PC-9 (cell line): ENCODE data around the gene YPEL4. TPM values are rescaled to one million over a fixed set of nuclear protein-coding genes. Genes with fewer than 3 reads are reported as not detected.

Experiments used
- BruUV-seq: library from RNA; stranded (reverse); fragments of 400-500 nt; replicated peaks from 2 replicates; lab custom pipeline; 2021; lab: Mats Ljungman, UMichigan
- CTCF ChIA-PET: fragments of 300-600 bp; sonication (Branson Sonifier 250); formaldehyde crosslinking; loops from one replicate; lab custom pipeline; 2022; ENCODE audit warnings: antibody characterized with exemption; lab: Charles Lee
- POLR2A ChIA-PET: fragments of 300-600 bp; sonication (Branson Sonifier 250); formaldehyde crosslinking; loops from one replicate; lab custom pipeline; 2022; ENCODE audit warnings: antibody characterized with exemption; ENCODE audit not compliant: unreplicated experiment; lab: Charles Lee
- DNase-seq, 2 experiments: peaks; one replicate each; pipeline versions ENCODE4 v3.0.0 to v3.0.0-alpha.2; 2015 to 2022; ENCODE audit warnings: mixed read lengths in 1 of 2
- H2AFZ ChIP-seq: fragments of 200-600 bp; sonication (generic); 2 replicates; pipeline ENCODE4 v1.8.1; 2017; ENCODE audit warnings: antibody characterized with exemption
- H3F3A ChIP-seq: fragments of 200-600 bp; sonication (generic); 2 replicates; pipeline ENCODE4 v1.8.1; 2017; ENCODE audit warnings: antibody characterized with exemption, mild to moderate bottlenecking, low read depth; ENCODE audit not compliant: insufficient read depth
- H3K27ac ChIP-seq: fragments of 200-600 bp; sonication (generic); 2 replicates; pipeline ENCODE4 v1.6.1; 2016; ENCODE audit warnings: mixed run types
- H3K27me3 ChIP-seq: fragments of 200-600 bp; sonication (generic); 2 replicates; pipeline ENCODE4 v1.6.1; 2016; ENCODE audit warnings: low read depth, mixed run types; ENCODE audit not compliant: insufficient read depth
- H3K36me3 ChIP-seq: fragments of 200-600 bp; sonication (generic); 2 replicates; pipeline ENCODE4 v1.6.1; 2016; ENCODE audit warnings: low read depth, mixed run types
- H3K4me1 ChIP-seq: fragments of 200-600 bp; sonication (generic); replicated peaks from 2 replicates; pipeline ENCODE4 v1.6.1; 2016; ENCODE audit warnings: mixed run types; ENCODE audit not compliant: insufficient read depth
- H3K4me2 ChIP-seq: fragments of 200-600 bp; sonication (generic); 2 replicates; pipeline ENCODE4 v1.6.1; 2017; ENCODE audit warnings: mixed run types
- H3K4me3 ChIP-seq: fragments of 200-600 bp; sonication (generic); 2 replicates; pipeline ENCODE4 v1.6.1; 2016; ENCODE audit warnings: mixed run types
- H3K79me2 ChIP-seq: fragments of 200-600 bp; sonication (generic); 2 replicates; pipeline ENCODE4 v1.6.1; 2017; ENCODE audit warnings: low read depth, mixed run types
- H3K9me2 ChIP-seq: fragments of 200-600 bp; sonication (generic); 2 replicates; pipeline ENCODE4 v1.8.1; 2017; ENCODE audit warnings: mild to moderate bottlenecking; ENCODE audit not compliant: insufficient read depth
- H3K9me3 ChIP-seq: fragments of 200-600 bp; sonication (generic); 2 replicates; pipeline ENCODE4 v1.8.1; 2016; ENCODE audit warnings: low read depth; ENCODE audit not compliant: insufficient read depth
- H4K20me1 ChIP-seq: fragments of 200-600 bp; sonication (generic); 2 replicates; pipeline ENCODE4 v1.8.1; 2017; ENCODE audit not compliant: insufficient read depth
- CTCF ChIP-seq: fragments of 200-600 bp; sonication (generic); conservative IDR thresholded peaks from 2 replicates; pipeline ENCODE4 v1.6.1; 2017; ENCODE audit warnings: mixed run types, antibody characterized with exemption, mild to moderate bottlenecking, moderate library complexity
- EZH2 ChIP-seq: fragments of 200-600 bp; sonication (generic); IDR thresholded peaks from 2 replicates; pipeline ENCODE4 v1.8.0; 2017; ENCODE audit warnings: antibody characterized with exemption, low read depth
- intact Hi-C: fragments of 100-400 bp; cut with micrococcal nuclease; formaldehyde crosslinking; loops from one replicate; pipeline ENCODE4 v1.10.0; 2022; ENCODE audit not compliant: unreplicated experiment
- total RNA-seq: library from RNA; stranded (reverse); gene quantifications from 2 replicates; pipeline ENCODE4 v1.2.3, GENCODE V29; 2021

YPEL4 gene
- total RNA-seq, 1 experiment from 2014 or later: 0.98 TPM

DNA sequence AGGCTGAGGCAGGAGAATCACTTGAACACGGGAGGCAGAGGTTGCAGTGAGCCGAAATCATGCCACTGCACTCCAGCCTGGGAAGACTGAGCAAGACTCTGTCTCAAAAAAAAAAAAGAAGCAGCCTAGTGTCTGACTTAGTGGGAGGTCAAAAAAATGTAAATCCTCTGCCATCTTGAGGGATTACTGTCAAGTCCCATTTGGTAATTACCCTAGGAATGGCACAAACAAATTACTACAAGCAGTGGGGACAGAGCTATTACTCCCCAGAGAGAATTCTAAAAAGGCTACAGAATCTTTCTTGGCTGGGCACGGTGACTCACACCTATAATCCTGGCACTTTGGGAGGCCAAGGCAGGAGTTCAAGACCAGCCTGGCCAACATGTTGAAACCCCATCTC is 48.4 kb downstream of the YPEL4 start:
- Histone ChIP-seq H3K4me3 (no peak overlapping the region), H3K9me2 (no peaks in the 10 kb centered on the region), H3K27ac (no peak overlapping the region), H2AFZ (no peak overlapping the region), H3K9me3 (no peaks in the 10 kb centered on the region), H3K79me2 (no peaks in the 10 kb centered on the region), H3K36me3 (no peaks in the 10 kb centered on the region), H4K20me1 (no peaks in the 10 kb centered on the region), H3K27me3 (peaks cover 32% of the 10 kb centered on the region), H3K4me2 (no peak overlapping the region), H3F3A (no peaks in the 10 kb centered on the region), H3K4me1 (no peaks in the 10 kb centered on the region)
- TF ChIP-seq CTCF: no peak
- TF ChIP-seq EZH2: no peak
- no peak for DNase-seq
- POLR2A ChIA-PET: interaction anchor here (0.7 kb wide), 1 partner anchor 76 kb away, joined by 10 read pairs; no protein-coding TSS in a partner anchor
- no TSS peak for BruUV-seq
- intact Hi-C loops: no loop called here
- CTCF ChIA-PET: no interaction called here

- POLR2A ChIA-PET: no interaction called here
- CTCF ChIA-PET: no interaction called here
- H3K79me2 ChIP-seq: no peaks in the 10 kb centered on the region
- no peaks in the 10 kb centered on the region for H3K36me3 ChIP-seq
- intact Hi-C loops: no loop called here
- H4K20me1 ChIP-seq: no peaks in the 10 kb centered on the region
- H2AFZ ChIP-seq: no peak overlapping the region
- peak in 1 of 2 experiments; percentile 20 for DNase-seq
- no peaks in the 10 kb centered on the region for H3F3A ChIP-seq
- no peaks in the 10 kb centered on the region for H3K4me1 ChIP-seq
- H3K4me3 ChIP-seq: no peak overlapping the region
- peaks cover 30% of the 10 kb centered on the region for H3K27me3 ChIP-seq
- no peaks in the 10 kb centered on the region for H3K9me3 ChIP-seq
- H3K9me2 ChIP-seq: no peaks in the 10 kb centered on the region
- no TSS peak for BruUV-seq
- H3K27ac ChIP-seq: no peak overlapping the region
- no peak overlapping the region for H3K4me2 ChIP-seq
- no peak for TF ChIP-seq EZH2
- no peak for TF ChIP-seq CTCF
Observed at GRCh38 chr11:57599381-57599780, 50.3 kb downstream of the YPEL4 start.

GRCh38 chr11:57598831-57599155 is 50.9 kb downstream of the YPEL4 start:
- Histone ChIP-seq H2AFZ (no peak overlapping the region), H3K36me3 (no peaks in the 10 kb centered on the region), H4K20me1 (no peaks in the 10 kb centered on the region), H3K4me1 (no peaks in the 10 kb centered on the region), H3K9me3 (no peaks in the 10 kb centered on the region), H3K27me3 (peaks cover 32% of the 10 kb centered on the region), H3K79me2 (no peaks in the 10 kb centered on the region), H3K4me2 (no peak overlapping the region), H3K27ac (no peak overlapping the region), H3K9me2 (no peaks in the 10 kb centered on the region), H3K4me3 (no peak overlapping the region), H3F3A (no peaks in the 10 kb centered on the region)
- intact Hi-C loops: no loop called here
- DNase-seq: no peak
- CTCF ChIA-PET: interaction anchor here (0.6 kb wide), 2 partner anchors 20 to 45 kb away, joined by 3 to 6 read pairs; no protein-coding TSS in a partner anchor
- TF ChIP-seq EZH2: no peak
- TF ChIP-seq CTCF: no peak
- POLR2A ChIA-PET: no interaction called here
- no TSS peak for BruUV-seq
